ENCODE results near the gene TULP4. TPM values are rescaled to one million over a fixed set of nuclear protein-coding genes. Genes with fewer than 3 reads are reported as not detected.
"Not testable (repeated sequence)": the region's sequence is repeated elsewhere in the genome, so short reads cannot be mapped to it uniquely, and the experiment has no call there.

TULP4 gene
- polyA plus RNA-seq, 1 experiment, result 8.0 TPM

DNA sequence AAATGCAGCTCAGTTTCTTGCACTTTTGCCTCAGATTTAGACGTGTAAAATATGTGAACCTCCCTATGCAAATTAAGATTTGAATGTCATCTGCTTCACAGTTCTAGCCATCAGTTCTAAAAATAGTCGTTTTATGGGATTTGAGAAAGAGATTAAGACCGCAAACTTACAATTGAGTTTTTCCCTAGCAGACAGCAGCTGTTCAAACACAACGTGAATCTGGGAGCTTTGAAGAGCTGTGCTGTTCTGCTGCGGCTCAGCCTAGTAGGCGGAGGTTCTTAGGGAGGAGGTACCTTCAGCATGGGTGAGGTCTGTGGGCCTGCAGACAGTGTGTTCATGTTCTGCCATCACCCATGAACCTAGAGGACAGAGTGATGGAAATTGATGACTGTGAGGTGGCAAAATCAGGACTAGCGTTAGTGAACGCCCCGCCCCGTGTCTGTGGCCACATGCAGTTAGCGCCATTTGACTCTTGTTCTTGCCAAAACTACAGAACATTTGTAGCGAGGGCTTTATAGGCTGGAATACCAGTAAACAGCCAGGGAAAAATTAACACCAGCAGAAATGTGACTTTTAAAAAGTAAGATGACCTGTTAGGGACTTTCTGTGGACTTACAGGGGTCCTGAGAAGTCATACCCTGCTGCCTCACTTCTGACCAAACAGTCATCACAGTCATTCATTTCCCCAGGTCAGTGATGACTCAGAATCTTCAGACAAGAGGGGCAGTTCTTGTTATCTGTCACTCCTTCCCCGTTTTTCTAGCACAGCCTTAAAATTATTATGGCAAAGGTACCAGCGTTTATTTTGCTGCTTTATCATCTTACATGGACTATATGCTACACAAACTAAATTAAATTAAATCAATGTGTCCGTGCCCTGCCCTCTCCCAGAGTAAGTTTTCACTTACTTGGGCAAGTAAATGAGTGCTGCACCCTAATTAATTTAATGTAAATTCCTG, 163.4 kb downstream of the TULP4 start:
- Histone ChIP-seq H3K36me3 (ENCODE audit: control insufficient read depth, insufficient read depth, low read length) (peaks cover 4% of the 10 kb centered on the region), H3K27me3 (ENCODE audit: control insufficient read depth, insufficient read depth, low read length) (no peaks in the 10 kb centered on the region), H3K4me3 (ENCODE audit: low read depth, low read length) (no peak overlapping the region)
- peak; percentile 57 for DNase-seq (ENCODE audit: low read depth)
- TF ChIP-seq, protein P1, sequence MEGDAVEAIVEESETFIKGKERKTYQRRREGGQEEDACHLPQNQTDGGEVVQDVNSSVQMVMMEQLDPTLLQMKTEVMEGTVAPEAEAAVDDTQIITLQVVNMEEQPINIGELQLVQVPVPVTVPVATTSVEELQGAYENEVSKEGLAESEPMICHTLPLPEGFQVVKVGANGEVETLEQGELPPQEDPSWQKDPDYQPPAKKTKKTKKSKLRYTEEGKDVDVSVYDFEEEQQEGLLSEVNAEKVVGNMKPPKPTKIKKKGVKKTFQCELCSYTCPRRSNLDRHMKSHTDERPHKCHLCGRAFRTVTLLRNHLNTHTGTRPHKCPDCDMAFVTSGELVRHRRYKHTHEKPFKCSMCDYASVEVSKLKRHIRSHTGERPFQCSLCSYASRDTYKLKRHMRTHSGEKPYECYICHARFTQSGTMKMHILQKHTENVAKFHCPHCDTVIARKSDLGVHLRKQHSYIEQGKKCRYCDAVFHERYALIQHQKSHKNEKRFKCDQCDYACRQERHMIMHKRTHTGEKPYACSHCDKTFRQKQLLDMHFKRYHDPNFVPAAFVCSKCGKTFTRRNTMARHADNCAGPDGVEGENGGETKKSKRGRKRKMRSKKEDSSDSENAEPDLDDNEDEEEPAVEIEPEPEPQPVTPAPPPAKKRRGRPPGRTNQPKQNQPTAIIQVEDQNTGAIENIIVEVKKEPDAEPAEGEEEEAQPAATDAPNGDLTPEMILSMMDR (IDR thresholded peaks at IDR 0.05; ENCODE audit: insufficient read depth, low read depth, low read length), result no peak
- CTCF ChIA-PET, result no interaction called here
- POLR2A ChIA-PET, result no interaction called here

DNA sequence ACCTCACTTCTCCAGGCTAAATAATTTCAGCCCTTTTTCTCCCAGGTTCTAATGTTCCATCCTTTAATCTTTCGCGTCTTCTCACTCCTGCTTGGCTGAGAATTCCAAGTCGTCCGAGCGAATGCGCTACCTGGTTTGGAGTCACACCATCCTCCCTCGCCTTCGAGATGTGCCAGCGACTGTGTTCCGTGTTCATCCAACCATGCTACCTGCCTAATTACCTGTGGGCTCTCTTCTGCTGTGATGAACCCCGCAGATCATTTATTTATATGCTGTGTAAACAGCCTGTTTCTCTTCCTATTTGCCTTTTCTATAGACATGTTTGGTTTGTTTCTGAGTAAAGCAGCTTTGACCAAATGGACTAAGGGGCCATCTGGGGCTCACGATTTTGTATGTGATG, 164.1 kb downstream of the TULP4 start:
- TF ChIP-seq, protein P1 (IDR thresholded peaks at IDR 0.05; ENCODE audit: insufficient read depth, low read depth, low read length), result no peak
- ChIA-PET CTCF (no interaction called here), POLR2A (no interaction called here)
- no peak for DNase-seq (ENCODE audit: low read depth)
- Histone ChIP-seq H3K36me3 (ENCODE audit: control insufficient read depth, insufficient read depth, low read length) (peaks cover 7% of the 10 kb centered on the region), H3K27me3 (ENCODE audit: control insufficient read depth, insufficient read depth, low read length) (no peaks in the 10 kb centered on the region), H3K4me3 (ENCODE audit: low read depth, low read length) (no peak overlapping the region)

DNA sequence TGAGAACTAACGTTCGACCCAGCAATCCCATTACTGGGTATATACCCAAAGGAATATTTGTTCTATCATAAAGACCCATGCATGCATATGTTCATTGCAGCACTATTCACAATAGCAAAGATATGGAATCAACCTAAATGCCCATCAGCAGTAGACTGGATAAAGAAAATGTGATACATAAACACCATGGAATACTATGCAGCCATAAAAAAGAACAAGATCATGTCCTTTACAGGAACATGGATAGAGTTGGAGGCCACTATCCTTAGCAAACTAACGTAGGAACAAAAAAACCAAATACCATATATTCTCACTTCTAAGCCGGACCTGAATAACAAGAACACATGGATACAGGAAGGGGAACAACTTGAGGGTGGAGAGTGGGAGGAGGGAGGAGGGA, 165.5 kb downstream of the TULP4 start:
- H3K4me3 ChIP-seq (ENCODE audit: low read depth, low read length); H3K27me3 ChIP-seq (ENCODE audit: control insufficient read depth, insufficient read depth, low read length); H3K36me3 ChIP-seq (ENCODE audit: control insufficient read depth, insufficient read depth, low read length); DNase-seq (ENCODE audit: low read depth); POLR2A ChIA-PET; CTCF ChIA-PET: not testable (repeated sequence)

DNA sequence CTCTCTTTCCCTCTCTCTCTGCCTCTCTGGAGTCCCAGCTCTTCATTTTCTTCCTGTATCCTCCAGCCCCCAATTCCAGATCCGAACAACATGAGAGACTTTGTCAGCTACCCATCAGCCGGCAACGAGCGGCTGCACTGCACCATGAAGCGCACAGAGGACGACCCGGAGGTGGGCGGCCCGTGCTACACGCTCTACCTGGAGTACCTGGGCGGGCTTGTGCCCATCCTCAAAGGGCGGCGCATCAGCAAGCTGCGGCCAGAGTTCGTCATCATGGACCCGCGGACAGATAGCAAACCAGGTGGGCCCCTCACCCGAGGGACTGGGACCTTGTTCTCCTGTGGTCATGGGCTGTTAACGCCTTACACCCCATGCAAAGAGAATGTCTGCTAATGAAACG, 168.7 kb downstream of the TULP4 start:
- TF ChIP-seq, protein P1 (IDR thresholded peaks at IDR 0.05; ENCODE audit: insufficient read depth, low read depth, low read length), result no peak
- DNase-seq (ENCODE audit: low read depth), result no peak
- no peak overlapping the region for H3K4me3 ChIP-seq (ENCODE audit: low read depth, low read length)
- H3K36me3 ChIP-seq (ENCODE audit: control insufficient read depth, insufficient read depth, low read length), result peaks cover 7% of the 10 kb centered on the region
- H3K27me3 ChIP-seq (ENCODE audit: control insufficient read depth, insufficient read depth, low read length), result no peaks in the 10 kb centered on the region
- ChIA-PET POLR2A (no interaction called here), CTCF (interaction anchor here (1.0 kb wide), 1 partner anchor 57 kb away, joined by 3 read pairs; no protein-coding TSS in a partner anchor)

DNA sequence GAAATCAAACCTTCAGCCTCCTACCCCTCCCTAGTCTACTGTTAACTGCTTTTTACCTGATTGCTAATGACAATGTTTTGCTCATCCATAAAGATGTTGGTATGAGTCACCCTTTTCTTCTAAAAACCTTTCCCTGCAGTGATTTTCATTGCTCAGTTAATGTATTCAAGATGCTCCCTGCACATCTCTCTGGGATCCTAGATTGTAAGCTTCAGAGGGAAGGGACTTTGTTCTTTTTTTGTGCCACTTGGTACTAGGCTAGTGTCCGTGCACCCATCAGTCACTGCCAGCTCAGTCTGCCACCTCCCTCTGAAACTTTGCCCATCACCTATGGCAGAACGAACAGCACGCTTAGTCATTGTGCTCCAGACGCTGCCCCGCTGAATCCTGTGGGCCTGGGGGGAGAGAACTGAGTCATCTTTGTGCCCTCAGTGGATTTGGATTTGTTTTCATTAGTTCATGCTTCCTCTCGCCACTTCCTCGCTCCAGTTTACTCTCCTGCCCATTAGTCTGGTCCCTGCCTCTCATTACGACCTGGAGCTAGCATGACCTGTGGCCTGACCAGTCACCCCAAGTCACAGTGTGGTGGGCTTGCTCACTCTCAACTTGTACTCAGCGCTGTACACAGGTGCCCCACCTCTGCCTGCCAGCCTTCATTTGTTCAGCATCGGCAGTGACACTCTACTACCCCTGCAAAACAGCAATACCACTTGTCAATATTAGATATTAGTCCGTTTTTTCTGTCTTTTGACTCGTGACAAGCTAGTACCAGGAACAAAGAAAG, 169.6 kb downstream of the TULP4 start:
- ChIA-PET CTCF (interaction anchor here (1.0 kb wide), 1 partner anchor 56 kb away, joined by 3 read pairs; no protein-coding TSS in a partner anchor), POLR2A (no interaction called here)
- H3K27me3 ChIP-seq (ENCODE audit: control insufficient read depth, insufficient read depth, low read length), result no peaks in the 10 kb centered on the region
- DNase-seq (ENCODE audit: low read depth), result peak; percentile 60
- H3K4me3 ChIP-seq (ENCODE audit: low read depth, low read length), result no peak overlapping the region
- H3K36me3 ChIP-seq (ENCODE audit: control insufficient read depth, insufficient read depth, low read length), result peaks cover 7% of the 10 kb centered on the region
- TF ChIP-seq, protein P1 (IDR thresholded peaks at IDR 0.05; ENCODE audit: insufficient read depth, low read depth, low read length), result no peak

All from BJ (cell line).